Karpas-422 (cell line): ENCODE measurements around the gene PRKCE. TPM values are rescaled to one million over a fixed set of nuclear protein-coding genes. Genes with fewer than 3 reads are reported as not detected.
A peak's percentile ranks its signal among the peaks of the same experiment; 100 is the strongest.
"Not testable (repeated sequence)": the region's sequence is repeated elsewhere in the genome, so short reads cannot be mapped to it uniquely, and the experiment has no call there.

Source experiments
- DNase-seq: peaks from one replicate; pipeline ENCODE4 v3.0.0-alpha.2; 2015
- H2AFZ ChIP-seq: fragments of 200-600 bp; sonication (generic); 2 replicates; pipeline ENCODE4 v1.6.1; 2014; ENCODE audit warnings: antibody characterized with exemption, low read length, mixed read lengths
- H3K27ac ChIP-seq: fragments of 200-600 bp; sonication (generic); 2 replicates; pipeline ENCODE4 v1.5.1; 2014; ENCODE audit warnings: mild to moderate bottlenecking, low read length, moderate library complexity
- H3K27me3 ChIP-seq: fragments of 200-600 bp; sonication (generic); 2 replicates; pipeline ENCODE4 v1.6.1; 2014; ENCODE audit warnings: low read length, mixed read lengths
- H3K36me3 ChIP-seq: fragments of 200-600 bp; sonication (generic); 2 replicates; pipeline ENCODE4 v1.6.1; 2014; ENCODE audit warnings: low read length, mixed read lengths; ENCODE audit not compliant: insufficient read depth
- H3K4me1 ChIP-seq: fragments of 200-600 bp; sonication (generic); 2 replicates; pipeline ENCODE4 v1.6.1; 2014; ENCODE audit warnings: mild to moderate bottlenecking, low read length, mixed read lengths
- H3K4me2 ChIP-seq: fragments of 200-600 bp; sonication (generic); 2 replicates; pipeline ENCODE4 v1.6.1; 2014; ENCODE audit warnings: low read length, low read depth, mild to moderate bottlenecking; ENCODE audit not compliant: poor library complexity, severe bottlenecking
- H3K4me3 ChIP-seq: fragments of 200-600 bp; sonication (generic); 2 replicates; pipeline ENCODE4 v1.5.1; 2014; ENCODE audit warnings: mild to moderate bottlenecking, antibody characterized with exemption, low read length, mixed read lengths
- H3K79me2 ChIP-seq: fragments of 200-600 bp; sonication (generic); 2 replicates; pipeline ENCODE4 v1.6.1; 2014; ENCODE audit warnings: mild to moderate bottlenecking, low read length, mixed read lengths
- H3K9ac ChIP-seq: fragments of 200-600 bp; sonication (generic); 2 replicates; pipeline ENCODE4 v1.6.0; 2014; ENCODE audit warnings: low read length
- H3K9me2 ChIP-seq: fragments of 200-600 bp; sonication (generic), shearing (Covaris generic); replicated peaks from 2 replicates; pipeline ENCODE4 v1.6.0; 2014; ENCODE audit warnings: mild to moderate bottlenecking, low read length, moderate library complexity; ENCODE audit not compliant: insufficient read depth
- H3K9me3 ChIP-seq: fragments of 300-700, 200-600 bp; sonication (generic); 2 replicates; pipeline ENCODE4 v1.6.1; 2014; ENCODE audit warnings: low read length, mixed read lengths
- H4K20me1 ChIP-seq: fragments of 200-600 bp; sonication (generic); 2 replicates; pipeline ENCODE4 v1.6.1; 2014; ENCODE audit warnings: mild to moderate bottlenecking, antibody characterized with exemption, low read length, low read depth; ENCODE audit not compliant: insufficient read depth
- total RNA-seq: library from RNA; depleted of rRNA; stranded (reverse); fragments of >200 nt; shearing (Covaris generic); gene quantifications from 2 replicates; pipeline ENCODE4 v1.2.3, GENCODE V29; 2014; ENCODE audit warnings: low replicate concordance

PRKCE gene
- total RNA-seq, 1 experiment from 2014 or later: 61.8 TPM

DNA sequence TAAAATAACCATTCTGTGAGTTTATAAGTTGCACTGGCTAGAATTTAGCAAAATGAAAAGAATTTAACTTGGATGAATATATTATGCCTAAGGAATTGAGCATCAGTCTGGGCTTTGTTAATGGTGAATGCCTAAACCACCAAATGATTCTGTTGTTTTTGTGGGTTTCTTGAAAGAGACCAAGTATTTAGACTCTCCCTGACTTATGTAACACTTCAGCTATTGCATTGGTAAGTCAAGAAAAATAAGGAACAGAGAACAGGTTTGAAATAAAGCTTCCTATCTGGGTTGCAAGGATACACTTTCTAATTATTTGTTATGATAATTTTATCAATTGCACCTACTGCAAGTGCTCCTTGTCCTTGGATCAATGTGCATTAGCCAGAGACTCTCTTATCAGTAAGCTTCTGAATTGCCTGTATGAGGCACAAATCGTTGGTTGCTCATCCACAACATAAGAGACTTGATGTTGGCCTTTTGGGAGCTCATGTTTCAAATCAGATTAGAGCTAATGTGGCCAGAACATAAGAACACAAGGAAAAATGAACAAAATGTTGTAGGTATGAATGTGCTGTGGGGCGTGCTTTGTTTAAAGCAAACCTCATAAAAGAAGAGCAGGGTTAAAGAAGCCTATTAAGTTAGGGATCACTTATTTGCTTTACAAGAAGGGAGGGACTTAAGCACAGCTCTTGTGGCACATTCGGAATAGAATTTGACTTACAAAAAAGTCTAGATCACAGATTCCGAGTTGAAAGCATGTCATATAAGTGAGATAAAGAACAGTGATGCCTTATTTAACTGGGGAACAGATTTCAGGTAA is 37.2 kb downstream of the PRKCE start:
- Histone ChIP-seq H3K36me3 (no peaks in the 10 kb centered on the region), H2AFZ (no peak overlapping the region), H3K4me2 (peak overlapping the region; percentile 64), H3K9me3 (no peaks in the 10 kb centered on the region), H3K27me3 (no peaks in the 10 kb centered on the region), H4K20me1 (no peaks in the 10 kb centered on the region; the same call in 1 of the 2 replicates), H3K27ac (peak overlapping the region; percentile 91), H3K9ac (peak overlapping the region; percentile 42), H3K4me3 (peak overlapping the region; percentile 23), H3K9me2 (no peaks in the 10 kb centered on the region), H3K4me1 (peaks cover 100% of the 10 kb centered on the region), H3K79me2 (peaks cover 99% of the 10 kb centered on the region)
- peak; percentile 78 for DNase-seq

GRCh38 chr2:45690231-45690630 is 38.8 kb downstream of the PRKCE start:
- H3K27me3 ChIP-seq: no peaks in the 10 kb centered on the region
- H3K27ac ChIP-seq: peak overlapping the region; percentile 91
- peak overlapping the region; percentile 60 for H3K9ac ChIP-seq
- no peaks in the 10 kb centered on the region for H3K36me3 ChIP-seq
- peaks cover 99% of the 10 kb centered on the region for H3K79me2 ChIP-seq
- no peaks in the 10 kb centered on the region for H3K9me2 ChIP-seq
- peak overlapping the region; percentile 64 for H3K4me2 ChIP-seq
- no peaks in the 10 kb centered on the region; the same call in 1 of the 2 replicates for H4K20me1 ChIP-seq
- DNase-seq: peak; percentile 61
- no peak overlapping the region for H2AFZ ChIP-seq
- H3K4me1 ChIP-seq: peaks cover 100% of the 10 kb centered on the region
- no peaks in the 10 kb centered on the region for H3K9me3 ChIP-seq
- peak overlapping the region; percentile 40 for H3K4me3 ChIP-seq

- H3K79me2 ChIP-seq: peaks cover 98% of the 10 kb centered on the region
- H3K9me3 ChIP-seq: no peaks in the 10 kb centered on the region
- peaks cover 98% of the 10 kb centered on the region for H3K4me1 ChIP-seq
- H3K36me3 ChIP-seq: no peaks in the 10 kb centered on the region
- DNase-seq: peak; percentile 73
- H3K4me3 ChIP-seq: peak overlapping the region; percentile 40
- H3K9ac ChIP-seq: peak overlapping the region; percentile 60
- H4K20me1 ChIP-seq: no peaks in the 10 kb centered on the region; the same call in 1 of the 2 replicates
- no peak overlapping the region for H2AFZ ChIP-seq
- peak overlapping the region; percentile 64 for H3K4me2 ChIP-seq
- no peaks in the 10 kb centered on the region for H3K9me2 ChIP-seq
- peak overlapping the region; percentile 91 for H3K27ac ChIP-seq
- H3K27me3 ChIP-seq: no peaks in the 10 kb centered on the region
These were observed 39.9 kb downstream of the PRKCE start for GRCh38 chr2:45691171-45691999.

DNA sequence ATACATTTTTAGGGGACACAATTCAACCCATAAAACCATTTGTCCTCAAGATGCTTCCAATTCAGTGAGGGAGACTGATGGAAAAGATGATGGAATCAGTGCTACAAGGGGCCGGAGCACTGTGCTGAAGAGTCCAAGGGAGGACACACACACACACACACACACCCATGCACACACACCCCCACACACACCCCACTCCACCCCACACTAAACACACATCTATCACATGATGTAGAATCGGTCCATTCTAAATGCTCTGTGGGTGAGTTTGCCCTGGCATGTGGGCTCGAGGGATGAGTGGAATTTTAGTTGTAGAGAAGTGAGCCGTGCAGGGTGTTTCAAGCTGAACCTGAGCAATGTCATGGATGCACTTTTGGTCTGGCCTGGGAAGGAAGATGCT is 41.1 kb downstream of the PRKCE start:
- H3K9me2 ChIP-seq: no peaks in the 10 kb centered on the region
- H3K4me1 ChIP-seq: peaks cover 98% of the 10 kb centered on the region
- no peaks in the 10 kb centered on the region; the same call in 1 of the 2 replicates for H4K20me1 ChIP-seq
- peaks cover 98% of the 10 kb centered on the region for H3K79me2 ChIP-seq
- no peak overlapping the region for H3K4me3 ChIP-seq
- no peaks in the 10 kb centered on the region for H3K9me3 ChIP-seq
- peak overlapping the region; percentile 64 for H3K4me2 ChIP-seq
- peak overlapping the region; percentile 91 for H3K27ac ChIP-seq
- H3K9ac ChIP-seq: peak overlapping the region; percentile 60; the same call in 1 of the 2 replicates
- no peaks in the 10 kb centered on the region for H3K27me3 ChIP-seq
- DNase-seq: no peak
- no peak overlapping the region for H2AFZ ChIP-seq
- H3K36me3 ChIP-seq: no peaks in the 10 kb centered on the region

DNA sequence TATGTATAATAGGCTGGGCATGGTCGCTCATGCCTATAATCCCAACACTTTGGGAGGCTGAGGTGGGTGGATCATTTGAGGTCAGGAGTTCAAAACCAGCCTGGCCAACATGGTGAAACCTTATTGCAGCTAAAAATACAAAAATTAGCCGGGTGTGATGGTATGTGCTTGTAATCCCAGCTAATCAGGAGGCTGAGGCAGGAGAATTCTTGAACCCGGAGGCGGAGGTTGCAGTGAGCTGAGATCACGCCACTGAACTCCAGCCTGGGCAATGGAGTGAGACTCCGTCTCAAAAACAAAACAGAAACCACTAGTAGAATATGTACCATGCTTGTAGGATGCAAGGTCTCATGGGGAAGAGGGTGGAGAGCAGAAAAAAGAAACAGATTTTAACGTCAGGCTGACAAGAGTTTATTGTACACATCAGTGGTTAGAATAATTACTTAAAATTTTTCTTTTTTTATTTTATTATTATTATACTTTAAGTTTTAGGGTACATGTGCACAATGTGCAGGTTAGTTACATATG is 44.1 kb downstream of the PRKCE start:
- H3K4me2 ChIP-seq: peak overlapping the region; percentile 29
- H3K36me3 ChIP-seq, H3K9me2 ChIP-seq, H4K20me1 ChIP-seq, H2AFZ ChIP-seq, H3K27me3 ChIP-seq, H3K9me3 ChIP-seq, H3K4me3 ChIP-seq, DNase-seq: not testable (repeated sequence)
- H3K4me1 ChIP-seq: peaks cover 98% of the 10 kb centered on the region
- peaks cover 99% of the 10 kb centered on the region for H3K79me2 ChIP-seq
- 0 out of 2 replicates have a peak overlapping the region, but pooled peaks have one; percentile 10 for H3K9ac ChIP-seq
- peak overlapping the region; percentile 66 for H3K27ac ChIP-seq

DNA sequence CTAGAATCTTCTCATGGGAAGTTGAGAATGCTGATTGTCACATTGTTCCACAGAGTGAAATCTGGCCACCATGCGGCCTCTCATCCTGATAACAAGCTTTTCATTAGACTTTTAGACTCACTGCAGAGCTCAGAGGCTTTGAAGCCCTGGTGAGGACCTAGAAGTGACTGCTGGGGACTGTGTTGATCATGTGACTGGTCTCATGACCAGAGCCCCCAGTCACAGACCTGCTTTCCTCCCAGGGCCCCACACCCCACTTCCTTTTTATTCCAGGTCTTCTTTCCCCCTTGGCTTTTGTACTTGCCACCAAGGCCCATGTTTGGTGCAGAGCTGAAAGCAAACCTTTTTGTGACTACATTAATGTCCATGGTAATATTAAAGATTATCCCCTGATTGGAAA is 45.2 kb downstream of the PRKCE start:
- Histone ChIP-seq H4K20me1 (no peaks in the 10 kb centered on the region), H3K27ac (peak overlapping the region; percentile 67), H3K27me3 (no peaks in the 10 kb centered on the region), H3K4me2 (peak overlapping the region; percentile 44), H3K9me2 (no peaks in the 10 kb centered on the region), H3K36me3 (peaks cover 9% of the 10 kb centered on the region; the same call in 1 of the 2 replicates), H3K9ac (peak overlapping the region; percentile 42), H3K79me2 (peaks cover 99% of the 10 kb centered on the region), H3K4me3 (no peak overlapping the region; the same call in 1 of the 2 replicates), H3K4me1 (peaks cover 91% of the 10 kb centered on the region), H3K9me3 (no peaks in the 10 kb centered on the region), H2AFZ (no peak overlapping the region)
- no peak for DNase-seq

DNA sequence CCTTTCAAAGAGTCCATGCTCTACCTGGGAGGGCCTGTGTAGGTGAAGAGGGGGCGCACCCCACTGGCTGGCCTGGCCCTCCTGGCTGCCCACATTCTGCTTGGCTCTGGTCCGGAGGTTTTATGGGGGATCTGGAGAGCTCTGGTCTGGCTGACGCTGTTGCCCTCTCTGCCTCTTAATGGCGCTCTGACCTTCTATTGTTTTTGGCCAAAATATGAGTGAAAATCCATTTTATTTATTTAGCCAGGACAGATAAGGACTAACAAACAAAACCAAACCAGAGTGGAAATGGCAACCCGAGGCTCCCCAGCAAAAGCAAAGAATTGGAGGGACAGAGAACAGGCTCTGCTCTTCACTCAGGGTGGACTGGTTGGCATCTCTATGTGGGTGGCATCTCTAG is 45.7 kb downstream of the PRKCE start:
- no peak for DNase-seq
- peaks cover 86% of the 10 kb centered on the region for H3K4me1 ChIP-seq
- peak overlapping the region; percentile 67 for H3K27ac ChIP-seq
- H3K9me2 ChIP-seq: no peaks in the 10 kb centered on the region
- H3K9ac ChIP-seq: peak overlapping the region; percentile 42; the same call in 1 of the 2 replicates
- H4K20me1 ChIP-seq: no peaks in the 10 kb centered on the region
- no peak overlapping the region for H3K4me3 ChIP-seq
- H2AFZ ChIP-seq: no peak overlapping the region
- H3K79me2 ChIP-seq: peaks cover 99% of the 10 kb centered on the region
- peaks cover 9% of the 10 kb centered on the region; the same call in 1 of the 2 replicates for H3K36me3 ChIP-seq
- H3K4me2 ChIP-seq: peak overlapping the region; percentile 44
- H3K9me3 ChIP-seq: no peaks in the 10 kb centered on the region
- no peaks in the 10 kb centered on the region for H3K27me3 ChIP-seq
